HepG2 (cell line): ENCODE data around the gene SHANK2. TPM values are rescaled to one million over a fixed set of nuclear protein-coding genes. Genes with fewer than 3 reads are reported as not detected.

Experiments
- ATAC-seq: fragments of 200-7000 bp; cut with Tn5 transposase; 3 replicates; pipeline ENCODE4 v1.9.1; 2020; ENCODE audit warnings: mild to moderate bottlenecking, moderate library complexity
- BruUV-seq: library from RNA; stranded (reverse); fragments of 400-500 nt; replicated peaks from 2 replicates; lab custom pipeline; 2021; lab: Mats Ljungman, UMichigan
- CTCF ChIA-PET: fragments of 300-600 bp; formaldehyde crosslinking; extraction: SDS; loops from one replicate; lab custom pipeline; 2021; ENCODE audit warnings: low total read pairs, inconsistent platforms, low intra/inter-chr PET ratio; lab: Yijun Ruan, JAX
- POLR2A ChIA-PET: fragments of 350-600 bp; sonication (Branson Sonifier 250); formaldehyde crosslinking; loops from one replicate; lab custom pipeline; 2020; ENCODE audit warnings: antibody characterized with exemption, inconsistent platforms; lab: Yijun Ruan, JAX
- DNase-seq: peaks from one replicate; pipeline ENCODE4 v3.0.0-alpha.2; 2015; ENCODE audit warnings: low spot score
- FAIRE-seq: peaks from 3 replicates; lab custom pipeline; 2011; peaks lifted over from hg19 to GRCh38; lab: Jason Lieb, UNC
- H2AFZ ChIP-seq: one replicate; pipeline ENCODE4 v1.6.1; 2011; ENCODE audit warnings: low read length, inconsistent platforms
- H3K27ac ChIP-seq: fragments of 300-600 bp; 3 replicates; pipeline ENCODE4 v1.8.0; 2011; ENCODE audit warnings: mixed run types, mild to moderate bottlenecking, mixed read lengths, low read length, inconsistent platforms; ENCODE audit not compliant: insufficient read depth; ENCODE audit errors: extremely low read length
- H3K27me3 ChIP-seq, 2 experiments: fragments of 200-600 bp in 1 of 2; 2 replicates in 1 of 2; 3 replicates in 1 of 2; pipeline versions ENCODE4 v1.6.0 to v1.8.0; 2011; ENCODE audit warnings: low read length in 2 of 2, mild to moderate bottlenecking in 2 of 2, moderate library complexity in 2 of 2, inconsistent platforms in 1 of 2; ENCODE audit not compliant: insufficient read depth in 2 of 2, control insufficient read depth in 1 of 2
- H3K36me3 ChIP-seq, 2 experiments: fragments of 200-600 bp in 1 of 2; replicated peaks in 1 of 2; 2 replicates in 1 of 2; 3 replicates in 1 of 2; pipeline versions ENCODE4 v1.5.1 to v1.8.0; 2011; ENCODE audit warnings: low read length in 2 of 2, inconsistent platforms in 1 of 2; ENCODE audit not compliant: insufficient read depth in 2 of 2, control insufficient read depth in 1 of 2
- H3K4me1 ChIP-seq: 2 replicates; pipeline ENCODE4 v1.5.1; 2012; ENCODE audit warnings: low read length, inconsistent platforms; ENCODE audit not compliant: insufficient read depth
- H3K4me2 ChIP-seq: 2 replicates; pipeline ENCODE4 v1.6.0; 2011; ENCODE audit warnings: low read depth, low read length, inconsistent platforms
- H3K4me3 ChIP-seq, 3 experiments: fragments of 200-600 bp in 1 of 3; sonication (generic), shearing (Covaris generic) in 1 of 3; replicated peaks in 1 of 3; 2 replicates each; pipeline ENCODE4 v1.5.1; 2011 to 2016; ENCODE audit warnings: low read length in 3 of 3, inconsistent platforms in 2 of 3, low read depth in 2 of 3, mild to moderate bottlenecking in 2 of 3, control low read depth in 1 of 3, mixed read lengths in 1 of 3; ENCODE audit not compliant: insufficient read depth in 1 of 3
- H3K79me2 ChIP-seq: one replicate; pipeline ENCODE4 v1.6.1; 2011; ENCODE audit warnings: low read length, inconsistent platforms; ENCODE audit not compliant: insufficient read depth
- H3K9ac ChIP-seq: 2 replicates; pipeline ENCODE4 v1.6.0; 2011; ENCODE audit warnings: mild to moderate bottlenecking, low read depth, low read length, inconsistent platforms; ENCODE audit not compliant: insufficient read depth
- H3K9me3 ChIP-seq: 2 replicates; pipeline ENCODE4 v1.5.1; 2012; ENCODE audit warnings: mild to moderate bottlenecking, low read length
- H4K20me1 ChIP-seq: 2 replicates; pipeline ENCODE4 v1.6.0; 2011; ENCODE audit warnings: inconsistent platforms, mild to moderate bottlenecking, low read length, moderate library complexity; ENCODE audit not compliant: insufficient read depth
- ERF ChIP-seq: IDR thresholded peaks from 2 replicates; pipeline ENCODE4 v1.6.1; 2018; ENCODE audit warnings: missing biosample characterization, missing genetic modification reagents
- HES4 ChIP-seq: sonication (generic); formaldehyde crosslinking; IDR thresholded peaks from 2 replicates; pipeline ENCODE4 v1.9.0; 2021; ENCODE audit warnings: mild to moderate bottlenecking, missing genetic modification reagents, borderline replicate concordance
- IRF9 ChIP-seq: sonication (generic); formaldehyde crosslinking; IDR thresholded peaks from 2 replicates; pipeline ENCODE4 v1.8.0; 2022; ENCODE audit warnings: missing genetic modification reagents, mild to moderate bottlenecking, borderline replicate concordance
- LRRFIP1 ChIP-seq: sonication (generic); formaldehyde crosslinking; conservative IDR thresholded peaks from 2 replicates; pipeline ENCODE4 v1.4.0; 2020; ENCODE audit warnings: missing genetic modification reagents
- NPAS2 ChIP-seq: sonication (generic); formaldehyde crosslinking; IDR thresholded peaks from 2 replicates; pipeline ENCODE4 v1.8.0; 2022; ENCODE audit warnings: mild to moderate bottlenecking, missing genetic modification reagents, borderline replicate concordance
- STAT6 ChIP-seq: sonication (generic); formaldehyde crosslinking; IDR thresholded peaks from 2 replicates; pipeline ENCODE4 v1.4.0; 2020; ENCODE audit warnings: missing genetic modification reagents, mild to moderate bottlenecking, borderline replicate concordance
- ZBTB10 ChIP-seq: sonication (generic); formaldehyde crosslinking; IDR thresholded peaks from 2 replicates; pipeline ENCODE4 v1.4.0; 2020; ENCODE audit warnings: missing genetic modification reagents, borderline replicate concordance
- ZNF543 ChIP-seq: sonication (generic); formaldehyde crosslinking; IDR thresholded peaks from 2 replicates; pipeline ENCODE4 v1.4.0; 2020; ENCODE audit warnings: mild to moderate bottlenecking, missing genetic modification reagents
- ZNF619 ChIP-seq: sonication (generic); formaldehyde crosslinking; IDR thresholded peaks from 2 replicates; pipeline ENCODE4 v1.4.0; 2020; ENCODE audit warnings: mild to moderate bottlenecking, missing genetic modification reagents
- ZNF672 ChIP-seq: sonication (generic); formaldehyde crosslinking; IDR thresholded peaks from 2 replicates; pipeline ENCODE4 v1.8.1; 2022; ENCODE audit warnings: missing genetic modification reagents
- WGBS: methylation state at CpG from one replicate; pipeline ENCODE4 v1.1.6; 2017; ENCODE audit warnings: low lambda C conversion rate; 5-methylcytosine and 5-hydroxymethylcytosine counted together
- in situ Hi-C: cut with HindIII; loops from 2 replicates; pipeline ENCODE4 v1.10.0; 2017; ENCODE audit warnings: low pct_unique_long_range_greater_than_20kb; ENCODE audit not compliant: extremely low pct_ligation_motif_present
- intact Hi-C: fragments of 100-400 bp; cut with micrococcal nuclease; formaldehyde crosslinking; loops from one replicate; pipeline ENCODE4 v1.10.0; 2022; ENCODE audit not compliant: unreplicated experiment
- polyA plus RNA-seq, 8 experiments: library from polyadenylated mRNA; depleted of rRNA in 3 of 8; stranded (reverse) in 7 of 8; unstranded in 1 of 8; fragments of >200 nt; fragmentation: Illumina TruSeq in 4 of 8; extraction: Trizol in 4 of 8; gene quantifications; 2 replicates each; pipeline versions ENCODE4 v1.2.1 to v1.2.3, GENCODE V29; 2011 to 2016; ENCODE audit warnings: low read depth in 4 of 8, missing spikeins in 1 of 8, mixed read lengths in 1 of 8; ENCODE audit not compliant: insufficient read depth in 1 of 8
- total RNA-seq, 5 experiments: library from RNA; depleted of rRNA; stranded (reverse); fragments of >200 nt; fragmentation: Illumina TruSeq; extraction: Trizol; gene quantifications; 2 replicates each; pipeline ENCODE4 v1.2.3, GENCODE V29; 2016; ENCODE audit warnings: low read depth in 1 of 5

Gene SHANK2
- total and polyA plus RNA-seq, 2 of the 13 experiments (the other 11 are each of a cell fraction or from before 2014, with no cell fraction given), result 10.2 to 13.0 TPM

GRCh38 chr11:71263386-71263785 is 11.0 kb upstream of the SHANK2 start:
- H3K27me3 ChIP-seq, result 0 out of 5 replicates have a peak, but pooled peaks cover 0 to 6% of the 10 kb centered on the region in 2 experiments
- H3K9me3 ChIP-seq, result peaks cover 4% of the 10 kb centered on the region; the same call in 1 of the 2 replicates
- intact Hi-C loops (no loop called here), in situ Hi-C loops (no loop called here)
- H3K79me2 ChIP-seq, result no peaks in the 10 kb centered on the region
- no peak overlapping the region for H3K4me2 ChIP-seq
- no TSS peak for BruUV-seq
- H3K27ac ChIP-seq, result no peak overlapping the region
- ChIA-PET CTCF (no interaction called here), POLR2A (no interaction called here)
- H2AFZ ChIP-seq, result no peak overlapping the region
- ATAC-seq (no peak), FAIRE-seq (no peak), DNase-seq (no peak)
- H3K36me3 ChIP-seq, result no peaks in the 10 kb centered on the region
- 68% methylated on average over 4 of the region's 4 CpGs for WGBS
- peaks cover 45% of the 10 kb centered on the region for H3K4me1 ChIP-seq
- TF ChIP-seq ZBTB10 (CRISPR knock-in tag), result no peak
- no peak for TF ChIP-seq STAT6
- TF ChIP-seq HES4 (CRISPR knock-in tag), result no peak
- no peak for TF ChIP-seq ZNF672 (CRISPR knock-in tag)
- TF ChIP-seq ERF (CRISPR knock-in tag), result no peak
- no peak for TF ChIP-seq NPAS2
- TF ChIP-seq ZNF619 (CRISPR knock-in tag), result no peak
- no peak for TF ChIP-seq LRRFIP1 (CRISPR knock-in tag)
- no peak for TF ChIP-seq IRF9 (CRISPR knock-in tag)
- no peak for TF ChIP-seq ZNF543 (CRISPR knock-in tag)
- H4K20me1 ChIP-seq, result no peaks in the 10 kb centered on the region
- no peak overlapping the region for H3K4me3 ChIP-seq
- H3K9ac ChIP-seq, result no peak overlapping the region
